ENCODE results near the gene PARP4. TPM values are rescaled to one million over a fixed set of nuclear protein-coding genes. Genes with fewer than 3 reads are reported as not detected.
"Not testable (repeated sequence)": the region's sequence is repeated elsewhere in the genome, so short reads cannot be mapped to it uniquely, and the experiment has no call there.

Gene PARP4
- total RNA-seq, 1 experiment from 2014 or later = 25.9 TPM

GRCh38 chr13:24384091-24384490 is 128.5 kb downstream of the PARP4 start:
- not testable (repeated sequence) for H3K79me1 ChIP-seq (ENCODE audit: insufficient read depth, low read depth, low read length, poor library complexity, severe bottlenecking); H2BK20ac ChIP-seq (ENCODE audit: low read depth, low read length, poor library complexity, severe bottlenecking); H3K27me3 Mint-ChIP-seq (ENCODE audit: low read depth); H3K18ac ChIP-seq (ENCODE audit: insufficient read length, low read depth, low read length); H3K9me3 Mint-ChIP-seq; H3K56ac ChIP-seq (ENCODE audit: insufficient read length, low read depth, low read length); H4K8ac ChIP-seq (replicated peaks; ENCODE audit: insufficient read length, low read depth, low read length); H2BK15ac ChIP-seq (ENCODE audit: low read depth, low read length); H3K4me2 ChIP-seq (ENCODE audit: insufficient read depth, insufficient read length, low read length); H3K23ac ChIP-seq (ENCODE audit: insufficient read length, low read depth, low read length); H3T11ph ChIP-seq (ENCODE audit: low read length); H3K27ac ChIP-seq (ENCODE audit: insufficient read length, low read depth, low read length); H2AK5ac ChIP-seq (ENCODE audit: insufficient read length, low read length); H3K36me3 Mint-ChIP-seq (ENCODE audit: insufficient read depth in 1 of 3, low read depth in 3 of 3); H2BK120ac ChIP-seq (ENCODE audit: low read depth, low read length, poor library complexity, severe bottlenecking); H2BK12ac ChIP-seq (ENCODE audit: insufficient read length, low read depth, low read length); DNase-seq; H2AFZ ChIP-seq (ENCODE audit: low read length); H3K9ac ChIP-seq (ENCODE audit: extremely low read depth, insufficient read length, low read length); H3K27me3 ChIP-seq (ENCODE audit: insufficient read depth, low read length); H3K4me3 Mint-ChIP-seq; H3K79me2 ChIP-seq (ENCODE audit: insufficient read depth, low read length); H3K23me2 ChIP-seq (ENCODE audit: insufficient read length, low read depth, low read length, poor library complexity, severe bottlenecking); H3K27ac Mint-ChIP-seq; H4K91ac ChIP-seq (ENCODE audit: insufficient read length, low read depth, low read length); H3K9me3 ChIP-seq (ENCODE audit: control insufficient read depth, low read depth, low read length); H3K4ac ChIP-seq (ENCODE audit: low read depth, low read length); H3K4me1 ChIP-seq (ENCODE audit: insufficient read depth, low read length); H4K20me1 ChIP-seq (ENCODE audit: control insufficient read depth, insufficient read depth, insufficient read length); H4K5ac ChIP-seq (ENCODE audit: insufficient read length, low read depth, low read length); H3K14ac ChIP-seq (ENCODE audit: insufficient read depth, low read length); H2BK5ac ChIP-seq (ENCODE audit: insufficient read length, low read length)
- WGBS (ENCODE audit: extremely low coverage, insufficient read length, low lambda C conversion rate) = no CpG with 5 or more reads among the region's 17 CpGs
- peaks cover 10 to 11% of the 10 kb centered on the region in 2 experiments for H3K4me1 Mint-ChIP-seq

All from H9 (cell line).